Measurements from ENCODE around the gene ERAP2.

GRCh38 chr5:96876292-96876850 is at the start of gene ERAP2:
- TF ChIP-seq POLR2AphosphoS5 (IDR thresholded peaks at IDR 0.05): peak; percentile 53
- no peak for TF ChIP-seq POLR2A (IDR thresholded peaks at IDR 0.05)
